Neural progenitor cell (in vitro differentiated cells): Measurements from ENCODE around the gene KNG1.

Experiments
- CTCF ChIP-seq: fragments of 200-600 bp; sonication (generic); IDR thresholded peaks from 2 replicates; pipeline ENCODE4 v1.5.1; 2017; ENCODE audit warnings: antibody characterized with exemption, mild to moderate bottlenecking
- EZH2phosphoT487 ChIP-seq: fragments of 200-600 bp; sonication (generic); IDR thresholded peaks from 2 replicates; pipeline ENCODE4 v1.6.1; 2017; ENCODE audit warnings: antibody characterized with exemption

GRCh38 chr3:186697510-186697909 lies 19.6 kb upstream of the KNG1 start:
- TF ChIP-seq CTCF: no peak
- no peak for TF ChIP-seq EZH2phosphoT487
